LoVo (cell line): ENCODE data around the gene KIF17.
"Not testable (repeated sequence)": the region's sequence is repeated elsewhere in the genome, so short reads cannot be mapped to it uniquely, and the experiment has no call there.

Source experiments
- DNase-seq: peaks from one replicate; pipeline ENCODE4 v3.0.0-alpha.2; 2016; ENCODE audit warnings: low spot score

KIF17 gene

DNA sequence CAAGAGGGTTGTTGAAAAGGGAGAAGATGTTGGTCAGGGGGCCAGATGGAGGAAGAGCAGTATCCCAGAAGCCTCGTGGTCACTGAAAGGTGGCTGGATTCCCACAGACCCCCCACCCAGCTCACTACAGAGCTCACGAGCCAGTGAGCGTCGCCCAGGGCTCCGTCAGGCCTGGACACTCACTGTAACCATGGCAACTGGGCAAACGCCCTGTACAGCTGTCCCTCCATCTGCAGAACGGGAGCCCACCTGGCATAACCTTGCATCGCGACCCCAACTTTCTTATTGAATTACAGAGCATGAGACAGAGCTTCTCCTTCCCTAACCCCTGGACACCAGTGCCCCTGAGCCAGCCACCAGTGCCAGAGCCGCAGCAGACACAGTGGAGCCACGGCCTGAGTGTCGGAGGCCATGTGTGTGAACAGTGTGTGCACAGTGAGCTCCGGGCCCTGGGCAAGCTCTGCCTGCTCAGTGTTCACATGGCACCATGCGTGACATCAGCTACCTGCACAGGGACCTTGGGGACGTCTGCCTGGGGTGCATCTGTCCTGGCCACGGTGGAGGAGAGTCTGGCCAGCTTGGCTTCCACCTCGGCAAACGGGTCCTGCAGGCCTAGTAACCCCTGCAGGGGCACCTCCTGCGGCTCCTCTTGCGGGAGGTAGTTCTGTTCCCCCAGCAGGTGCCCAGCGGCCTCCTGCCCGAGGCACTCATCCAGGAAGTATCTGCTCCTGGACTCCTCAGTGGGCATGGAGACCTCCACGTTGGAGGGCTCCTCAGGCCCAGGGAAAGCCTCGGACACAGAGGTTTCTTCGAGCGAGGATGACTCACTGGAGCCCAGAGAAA lies 30.7 kb downstream of the KIF17 start:
- no peak for DNase-seq

DNA sequence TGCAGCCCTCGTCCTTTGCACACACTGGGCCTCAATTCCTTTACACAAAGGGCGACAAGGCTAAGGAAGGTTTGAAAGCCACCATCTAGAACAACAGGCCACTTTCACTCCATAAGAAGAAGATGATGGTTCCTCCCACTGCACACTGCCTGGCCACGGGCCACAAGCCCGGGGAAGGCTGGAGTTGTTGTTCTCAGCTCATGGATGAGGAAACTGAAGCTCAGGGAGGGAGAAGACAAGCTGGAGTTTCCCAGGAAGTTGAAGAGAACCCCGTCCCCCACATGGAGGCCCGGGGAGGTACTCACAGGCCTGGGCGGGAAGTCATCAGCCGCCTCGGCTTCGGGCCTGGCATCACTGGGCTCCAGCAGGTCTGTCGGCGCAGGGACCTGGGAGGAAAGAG lies 32.1 kb downstream of the KIF17 start:
- DNase-seq, result no peak

DNA sequence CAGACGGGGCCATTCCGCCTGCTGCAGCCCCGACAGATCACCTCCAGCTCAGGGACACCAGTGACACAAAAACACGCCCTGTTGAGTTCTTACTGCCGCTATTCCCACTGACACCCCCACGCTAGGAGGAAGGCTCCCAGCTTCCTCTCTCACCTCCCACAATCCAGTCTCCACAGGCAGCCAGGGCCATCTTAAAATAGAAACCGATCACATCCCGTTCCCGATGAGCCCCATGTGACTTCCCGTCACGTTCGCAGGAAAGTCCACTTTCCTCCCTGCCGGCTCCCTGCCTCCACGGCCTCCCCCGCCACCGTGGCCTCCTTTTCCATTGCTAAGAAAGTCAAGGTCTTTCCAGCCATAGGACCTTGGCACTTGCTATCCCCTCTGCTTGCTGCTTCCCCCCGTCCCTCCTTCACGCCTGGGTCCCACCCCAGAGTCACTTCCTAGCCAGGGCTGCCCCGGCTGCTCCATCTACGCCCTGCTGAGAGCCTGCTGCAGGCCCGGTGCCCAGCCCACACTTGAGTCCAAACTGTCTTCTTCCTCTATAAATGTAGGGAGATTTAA lies 32.6 kb downstream of the KIF17 start:
- no peak for DNase-seq

DNA sequence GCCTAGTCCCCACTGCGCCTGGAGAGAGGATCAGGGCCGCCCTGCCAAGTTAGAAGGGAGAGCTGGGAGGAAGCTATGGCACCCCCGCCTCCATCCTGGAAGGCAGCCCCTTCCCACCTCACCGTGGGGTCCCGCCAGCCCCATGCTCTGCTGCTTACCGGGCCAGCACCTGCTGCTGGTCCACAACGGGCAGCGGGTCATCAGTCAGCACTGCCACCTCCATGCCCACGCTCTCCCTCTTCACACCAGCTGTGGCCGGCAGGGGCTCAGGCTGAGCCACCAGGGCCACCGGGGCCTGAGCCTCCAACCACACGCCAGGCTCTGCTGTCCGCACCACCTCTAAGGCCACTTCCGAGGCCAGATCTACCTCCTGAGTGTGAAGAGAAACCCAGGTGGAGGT lies 33.2 kb downstream of the KIF17 start:
- DNase-seq, result no peak

DNA sequence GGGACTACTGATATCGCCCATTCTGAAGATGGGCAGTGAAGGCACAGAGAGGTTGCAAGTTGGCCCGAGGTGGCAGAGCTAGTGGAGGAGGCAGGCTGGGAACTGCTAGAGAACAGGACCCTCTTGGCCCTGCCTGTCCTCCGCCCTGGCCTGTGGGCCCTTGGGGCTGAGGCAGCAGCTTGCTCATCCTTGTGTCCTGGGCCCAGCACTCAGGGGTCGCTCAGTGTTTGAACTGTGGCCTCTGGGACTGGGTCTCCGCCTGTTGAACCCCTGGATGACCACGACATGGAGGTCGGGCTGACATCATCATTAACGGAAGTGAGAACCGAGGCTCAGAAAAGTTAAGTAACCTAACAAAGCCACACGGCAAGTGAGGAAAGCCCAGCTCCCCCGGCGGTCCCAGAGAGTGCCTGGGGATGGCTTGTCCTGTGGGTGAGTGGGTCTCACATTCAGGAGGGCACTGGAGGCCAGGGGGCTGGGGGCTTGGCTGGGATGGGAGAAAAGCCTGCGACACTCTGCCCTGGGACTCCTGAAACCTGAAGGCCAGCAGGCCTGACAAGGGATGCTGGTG lies 33.7 kb downstream of the KIF17 start:
- DNase-seq, result no peak

DNA sequence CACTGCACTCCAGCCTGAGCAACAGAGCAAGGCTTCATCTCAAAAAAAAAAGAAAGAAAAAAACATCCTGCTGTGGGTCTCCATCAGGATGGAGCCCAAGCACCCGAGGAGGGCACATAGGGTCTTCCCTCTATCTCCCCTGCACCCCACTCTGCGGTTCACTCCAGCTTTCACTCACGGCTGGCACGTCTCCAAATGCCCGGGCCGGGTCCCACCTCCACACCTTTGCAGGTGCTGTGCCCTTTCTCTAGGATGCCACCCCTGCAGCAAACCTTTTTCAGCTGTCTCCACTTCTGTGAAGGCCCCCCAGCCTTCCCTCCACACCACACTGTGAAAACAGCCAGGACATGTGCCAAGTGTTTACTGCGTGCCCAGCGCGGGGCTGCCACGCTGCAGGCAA lies 34.2 kb downstream of the KIF17 start:
- no peak for DNase-seq

DNA sequence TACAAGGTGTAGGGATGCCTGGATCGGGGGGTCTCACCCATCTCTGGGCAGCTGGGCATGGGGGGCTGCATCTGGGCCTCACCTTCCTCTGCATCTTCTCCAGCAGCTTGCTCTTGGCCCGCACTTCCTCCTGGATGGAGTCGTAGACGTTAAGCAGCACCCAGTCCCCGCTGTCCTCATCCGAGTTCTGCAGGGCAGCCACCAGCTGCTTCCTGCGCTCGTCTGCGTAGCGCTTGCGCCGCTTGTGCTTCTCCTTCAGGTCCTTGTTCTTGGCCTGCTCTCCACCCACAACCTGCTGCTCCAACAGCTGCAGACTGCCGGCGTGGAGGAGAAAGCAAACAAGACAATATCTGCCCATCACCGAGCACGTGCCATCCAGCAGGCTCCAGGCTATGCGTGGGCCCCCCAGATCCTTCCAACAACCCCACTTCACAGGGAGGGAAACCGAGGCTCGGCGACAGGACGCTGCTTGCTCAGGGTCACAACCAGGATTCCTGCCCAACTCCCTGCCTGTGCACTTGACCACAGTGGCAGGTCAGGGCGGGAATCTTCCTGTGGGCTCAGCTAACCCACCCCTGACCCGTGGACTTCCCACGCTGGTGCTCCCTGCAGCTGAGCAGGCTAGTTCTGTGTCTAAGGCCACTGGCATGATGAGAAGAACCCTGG lies 35.1 kb downstream of the KIF17 start:
- DNase-seq, result no peak

DNA sequence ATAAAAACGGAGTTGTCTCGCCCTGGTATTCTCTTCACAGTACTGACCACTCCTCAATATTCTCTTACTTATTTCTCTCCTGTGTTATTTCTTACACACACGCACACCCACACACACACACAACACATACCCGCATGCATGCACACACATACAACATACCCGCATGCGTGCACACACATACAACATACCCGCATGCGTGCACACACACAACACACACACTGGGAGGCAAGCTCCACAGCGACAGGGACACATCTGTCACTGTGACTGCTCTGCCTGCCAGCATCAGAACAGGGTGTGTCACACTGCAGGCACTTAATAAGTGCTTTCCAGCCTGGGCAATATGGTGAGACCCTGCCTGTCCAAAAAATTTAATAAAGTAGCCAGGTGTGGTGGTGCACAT lies 35.8 kb downstream of the KIF17 start:
- no peak for DNase-seq

DNA sequence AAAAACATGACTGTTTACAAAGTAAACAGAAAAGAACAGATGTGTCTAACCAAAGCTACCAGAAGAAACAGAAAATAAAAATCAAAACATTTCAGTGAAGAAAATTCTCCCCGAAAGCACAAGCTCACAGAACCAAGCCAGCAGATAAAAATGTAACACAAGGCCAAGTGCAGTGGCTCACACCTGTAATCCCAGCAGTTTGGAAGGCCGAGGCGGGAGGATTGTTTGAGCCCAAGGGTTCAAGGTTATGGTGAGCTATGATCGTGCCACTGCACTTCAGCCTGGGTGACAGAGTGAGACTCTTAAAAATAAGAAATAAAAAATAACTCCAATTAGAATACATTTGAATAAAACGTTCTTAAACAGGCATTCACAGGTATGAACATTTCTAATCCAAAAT lies 37.5 kb downstream of the KIF17 start:
- no peak for DNase-seq

DNA sequence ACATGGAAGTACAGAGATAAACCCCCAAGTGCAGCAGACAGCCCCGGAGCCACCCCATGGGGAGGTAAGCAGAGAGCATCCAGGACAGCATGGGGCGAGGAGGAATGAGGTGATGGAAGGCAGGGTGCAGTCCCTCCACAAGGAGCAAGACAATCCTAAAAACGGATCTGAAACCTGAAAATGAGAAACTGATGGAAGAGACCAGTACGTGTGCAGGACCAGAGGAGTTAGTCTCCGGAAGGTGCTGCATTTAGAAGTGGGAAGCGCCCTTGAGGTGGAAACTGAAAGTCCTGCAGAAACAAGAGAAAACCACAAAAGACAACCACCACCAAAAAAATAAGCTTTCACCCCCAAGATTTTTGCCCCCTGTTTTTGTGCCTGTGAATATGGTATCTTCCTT lies 39.2 kb downstream of the KIF17 start:
- no peak for DNase-seq

DNA sequence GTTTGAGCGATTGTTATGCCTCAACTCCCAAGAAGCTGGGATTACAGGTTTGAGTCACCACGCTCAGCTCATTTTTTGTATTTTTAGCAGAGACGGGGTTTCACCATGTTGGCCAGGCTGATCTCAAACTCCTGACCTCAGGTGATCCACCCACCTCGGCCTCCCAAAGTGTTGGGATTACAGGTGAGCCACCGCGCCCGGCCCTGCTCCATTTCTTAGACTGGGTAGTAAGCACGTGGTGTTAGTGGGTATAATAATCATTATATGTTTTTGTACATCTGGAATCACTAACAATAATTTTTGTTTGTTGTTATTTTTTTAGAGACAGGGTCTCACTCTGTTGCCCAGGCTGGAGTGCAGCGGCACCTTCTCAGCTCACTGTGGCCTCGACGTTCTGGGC lies 44.2 kb downstream of the KIF17 start:
- not testable (repeated sequence) for DNase-seq

DNA sequence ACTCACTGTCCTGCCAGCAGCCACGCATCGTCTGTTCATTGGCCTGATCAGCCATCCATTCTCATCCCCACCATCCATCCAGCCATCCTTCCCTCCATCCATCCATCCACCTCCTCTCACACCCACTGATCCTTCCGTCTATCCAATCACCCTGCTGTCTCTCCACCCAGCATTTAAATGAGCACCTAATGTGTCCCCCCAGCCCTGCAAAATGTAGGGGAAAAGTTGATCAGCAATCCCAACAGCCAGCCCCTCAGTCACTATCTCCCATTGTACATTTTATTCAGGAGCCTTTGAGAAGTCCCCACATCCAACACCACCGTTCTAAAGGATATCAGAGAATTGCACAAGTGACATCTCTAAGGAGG lies 45.6 kb downstream of the KIF17 start:
- DNase-seq, result no peak

DNA sequence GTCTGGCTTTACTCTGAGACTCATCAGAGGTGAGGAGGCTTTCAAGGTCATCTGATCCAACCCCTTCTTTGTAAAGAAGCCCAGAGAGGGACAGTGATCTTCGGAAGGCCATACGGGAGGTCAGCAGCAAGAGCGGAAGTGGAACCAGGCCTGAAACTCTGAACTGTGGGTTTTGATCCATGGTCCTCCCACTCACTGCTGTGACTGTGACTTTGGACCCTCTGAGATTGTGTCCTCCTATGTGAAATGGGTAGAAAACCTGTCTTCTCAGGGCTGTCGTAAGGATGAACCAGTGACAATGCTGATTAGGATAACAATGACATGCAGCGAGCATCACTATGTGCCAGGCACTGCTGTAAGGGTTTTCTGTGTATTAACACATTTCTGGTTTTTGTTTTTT lies 46.9 kb downstream of the KIF17 start:
- DNase-seq, result no peak

DNA sequence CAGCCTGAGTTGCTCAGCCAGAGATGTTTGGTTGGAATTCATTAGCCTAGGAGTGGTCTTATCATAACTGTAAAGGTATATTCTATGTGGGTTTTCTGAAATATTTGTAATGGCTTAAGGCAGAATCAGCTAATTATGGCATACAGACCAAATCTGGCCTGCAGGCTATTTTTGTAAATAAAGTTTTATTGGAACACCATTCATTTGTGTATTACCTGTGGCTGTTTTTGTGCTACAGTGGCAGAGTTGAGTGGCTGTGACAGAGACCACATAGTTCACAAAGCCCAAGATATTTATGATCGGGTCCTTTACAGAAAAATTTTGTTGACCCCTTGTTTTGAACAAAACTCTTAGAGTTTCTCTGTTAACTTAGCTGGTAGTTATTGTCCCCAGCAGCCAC lies 49.2 kb downstream of the KIF17 start:
- DNase-seq, result no peak

DNA sequence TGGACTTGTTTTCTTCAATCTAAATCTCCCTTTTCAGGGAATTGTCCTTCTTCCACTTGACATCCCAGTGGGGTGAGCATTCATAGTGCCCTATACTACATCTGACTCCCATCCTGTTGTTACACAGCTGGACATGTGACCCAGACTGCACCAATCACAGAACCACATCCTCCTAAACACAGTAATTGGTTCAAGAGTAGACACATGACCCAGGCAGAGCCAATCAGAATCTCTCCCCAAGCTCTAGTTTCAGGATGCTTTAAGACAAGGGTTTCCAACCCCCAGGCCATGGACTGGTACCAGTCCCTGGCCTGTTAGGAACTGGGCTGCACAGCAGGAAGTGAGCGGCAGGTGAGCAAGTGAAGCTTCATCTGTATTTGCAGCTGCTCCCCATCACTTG lies 51.0 kb downstream of the KIF17 start:
- DNase-seq, result no peak

DNA sequence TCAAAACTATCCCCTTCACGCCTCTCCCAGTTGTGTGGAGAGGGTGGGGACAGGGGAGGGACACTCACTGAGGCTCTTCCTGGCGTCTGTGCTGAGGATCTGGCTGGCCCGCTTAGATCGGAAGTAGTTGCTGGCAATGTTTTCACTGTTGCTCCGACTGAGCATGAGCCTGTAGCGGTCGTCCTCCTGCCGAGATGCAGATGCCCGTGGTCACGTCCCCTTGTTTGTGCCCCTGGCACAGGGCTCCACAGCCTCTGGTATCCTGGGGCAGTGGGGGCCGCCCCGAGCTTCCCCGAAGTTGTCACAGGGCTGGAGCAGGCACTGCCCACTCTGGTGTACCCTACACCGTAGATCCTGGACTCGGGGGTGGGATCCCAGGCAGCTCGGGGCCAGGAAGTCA lies 51.7 kb downstream of the KIF17 start:
- DNase-seq, result no peak

DNA sequence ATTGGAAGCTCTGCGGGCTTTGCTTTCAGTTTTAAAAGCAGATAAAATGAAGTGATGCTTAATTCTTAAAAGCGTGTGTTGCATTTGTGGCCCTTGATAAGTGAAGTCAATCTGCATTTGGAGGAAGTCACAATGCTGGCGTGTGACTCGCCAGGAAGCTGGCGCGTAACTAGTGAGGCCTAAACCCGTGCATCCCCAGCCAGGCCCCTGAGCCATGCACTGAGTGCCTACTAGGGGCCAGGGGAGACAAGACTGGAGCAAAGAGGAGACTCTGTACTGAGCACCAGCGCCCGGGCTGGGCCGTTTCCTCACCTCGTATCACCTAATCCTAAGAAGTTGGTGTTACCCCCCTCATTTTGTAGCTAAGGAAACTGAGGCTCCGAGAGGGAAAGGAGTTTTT lies 52.1 kb downstream of the KIF17 start:
- no peak for DNase-seq

DNA sequence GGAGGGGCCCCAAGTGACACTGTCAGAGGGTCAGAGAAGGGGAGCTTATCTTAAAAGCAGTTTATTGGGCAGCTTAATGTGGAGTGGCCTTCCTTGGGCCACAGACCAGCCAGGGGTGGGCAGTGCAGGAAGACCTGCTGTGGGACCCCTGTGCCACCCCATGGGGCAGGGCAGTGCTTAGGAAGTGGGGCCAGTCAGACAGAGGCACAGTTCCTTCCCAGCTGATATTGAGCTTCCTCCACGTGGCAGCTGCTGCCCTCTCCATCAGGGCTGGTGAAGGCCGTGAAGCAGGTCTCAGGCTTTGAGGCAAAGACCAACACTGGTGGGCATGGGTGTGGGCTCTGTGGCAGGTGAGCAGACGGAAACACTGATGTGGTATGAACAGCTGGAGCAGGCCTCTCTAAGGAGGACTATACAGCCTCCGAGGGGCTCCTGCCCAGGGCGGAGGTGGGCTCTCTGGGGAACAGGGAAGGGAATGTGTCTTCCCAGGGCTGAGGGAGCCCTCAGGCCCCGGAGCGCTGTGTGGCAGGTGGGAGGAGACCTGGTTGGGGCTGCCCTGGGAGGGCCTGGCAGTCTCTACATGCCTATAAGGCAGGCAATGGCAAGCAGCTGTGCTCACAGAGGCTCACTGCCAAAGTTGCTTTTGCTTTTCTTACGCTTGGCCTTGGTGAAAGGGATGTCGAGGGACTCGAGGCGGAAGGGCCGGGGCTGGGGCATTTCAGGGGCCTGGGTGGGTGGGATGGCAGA lies 53.7 kb downstream of the KIF17 start:
- no peak for DNase-seq

DNA sequence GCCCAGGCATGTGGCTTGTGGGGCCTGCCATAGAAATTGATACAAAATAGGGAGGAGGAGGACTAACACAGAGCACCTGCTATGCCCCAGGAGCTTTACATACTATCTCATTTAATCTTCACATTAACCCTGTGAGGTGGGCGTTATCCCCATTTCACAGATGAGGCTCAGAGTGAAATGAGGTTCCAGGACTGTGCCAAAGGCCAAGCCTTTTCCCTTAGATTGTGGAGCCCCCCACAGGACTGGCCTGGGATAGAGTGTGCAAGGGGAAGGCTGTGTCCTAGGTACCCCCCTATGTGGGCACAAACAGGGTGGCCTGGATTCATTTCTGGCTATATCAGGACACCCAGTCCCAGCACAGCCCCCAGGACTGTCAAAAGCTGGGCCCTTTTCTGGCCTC lies 54.4 kb downstream of the KIF17 start:
- no peak for DNase-seq

DNA sequence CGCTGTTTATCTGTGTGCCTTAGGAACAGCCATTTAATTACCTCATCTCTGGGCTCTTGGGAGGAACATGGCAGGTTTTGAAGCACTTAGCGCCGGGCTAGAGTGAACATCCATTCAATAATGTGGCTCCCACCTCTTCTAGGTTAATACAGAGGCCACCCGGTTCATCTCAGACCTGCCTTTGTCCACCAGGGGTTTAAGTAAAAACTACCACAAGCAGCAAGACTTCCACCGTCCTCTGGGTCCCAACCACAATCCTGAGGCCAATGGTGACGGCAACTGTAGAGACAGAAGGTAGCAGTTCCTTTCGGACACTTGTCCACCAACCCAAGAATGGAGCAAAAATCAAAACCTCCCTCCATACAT lies 55.7 kb downstream of the KIF17 start:
- no peak for DNase-seq

DNA sequence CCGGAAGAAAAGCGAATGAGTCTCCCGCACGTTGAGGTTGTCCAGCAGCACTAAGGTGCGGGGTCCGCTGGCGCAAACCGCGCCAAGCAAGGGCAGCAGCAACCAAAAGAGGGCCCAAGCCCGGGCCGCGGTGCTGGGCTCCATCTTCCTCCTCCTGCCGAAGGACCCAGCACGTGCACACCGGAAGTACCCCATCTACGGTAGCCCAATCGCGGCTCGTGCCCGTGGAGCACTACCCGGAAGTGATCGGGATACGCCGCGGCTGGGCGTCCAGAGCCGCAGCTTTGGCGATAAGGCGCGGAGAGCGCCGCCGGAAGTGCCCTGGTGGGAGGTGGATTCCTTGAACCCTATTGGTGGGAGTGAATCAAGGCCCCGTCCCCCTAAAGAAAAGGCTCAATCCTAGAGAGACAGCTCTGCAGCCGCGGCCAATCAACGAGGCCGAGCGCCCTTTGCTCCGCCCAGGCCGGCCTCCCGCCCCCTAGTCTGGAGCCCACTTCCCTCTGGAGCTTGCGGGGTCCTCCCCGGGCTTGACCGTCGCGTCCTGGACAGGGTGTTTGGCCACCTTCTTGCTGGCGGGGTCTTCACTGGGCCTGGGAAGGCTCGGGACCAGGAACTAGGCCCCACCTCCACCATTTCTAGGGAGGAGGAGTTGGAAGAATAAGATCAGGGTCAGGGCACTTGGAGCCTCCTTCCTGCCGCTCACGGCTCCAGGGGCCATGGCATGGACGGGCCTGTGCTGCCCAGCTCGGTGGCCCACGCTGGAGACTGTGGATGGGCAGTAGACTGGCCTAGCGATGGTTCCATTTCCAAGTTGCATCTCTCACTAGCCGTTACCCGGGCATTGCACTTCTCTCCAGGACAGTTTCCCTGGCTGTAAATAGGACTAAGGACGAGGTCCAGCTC lies 56.3 kb downstream of the KIF17 start, which contains the start of gene DDOST:
Gene DDOST, minus strand, starts transcription at position 163 of the 903 bp plus-strand sequence. Its CDS starts 19 bp downstream, at position 144.
- DNase-seq, result peak; percentile 98
